Mesodermal cell (in vitro differentiated cells): ENCODE measurements around the gene FRZB.
"Not testable (repeated sequence)": the region's sequence is repeated elsewhere in the genome, so short reads cannot be mapped to it uniquely, and the experiment has no call there.

Experiments used
- H3K27ac ChIP-seq: 2 replicates; pipeline ENCODE4 v1.7.0; 2013; ENCODE audit warnings: mild to moderate bottlenecking, low read depth, low read length, moderate library complexity; ENCODE audit not compliant: severe bottlenecking
- H3K36me3 ChIP-seq: 2 replicates; pipeline ENCODE4 v1.7.1; 2013; ENCODE audit warnings: mild to moderate bottlenecking, low read length, moderate library complexity; ENCODE audit not compliant: control insufficient read depth, insufficient read depth
- H3K4me1 ChIP-seq: one replicate; pipeline ENCODE4 v1.7.1; 2013; ENCODE audit warnings: mild to moderate bottlenecking, low read length; ENCODE audit not compliant: insufficient read depth, control insufficient read depth, poor library complexity, severe bottlenecking
- H3K4me3 ChIP-seq: 2 replicates; pipeline ENCODE4 v1.7.0; 2013; ENCODE audit warnings: low read length, control low read depth, mild to moderate bottlenecking; ENCODE audit not compliant: insufficient read depth, poor library complexity, severe bottlenecking; ENCODE audit errors: extremely low read depth
- H3K9me3 ChIP-seq: 2 replicates; pipeline ENCODE4 v1.7.1; 2013; ENCODE audit warnings: mild to moderate bottlenecking, low read length, moderate library complexity; ENCODE audit not compliant: control insufficient read depth
- WGBS, 2 experiments: methylation state at CpG; one replicate each; pipeline ENCODE4 v1.1.5; 2013; ENCODE audit warnings: missing lambda C conversion rate in 2 of 2; ENCODE audit not compliant: insufficient coverage in 2 of 2; 5-methylcytosine and 5-hydroxymethylcytosine counted together

Gene FRZB

GRCh38 chr2:182904844-182905243 lies 38.4 kb upstream of the FRZB start:
- Histone ChIP-seq H3K9me3 (no peaks in the 10 kb centered on the region), H3K4me3 (no peak overlapping the region), H3K36me3 (peaks cover 24% of the 10 kb centered on the region), H3K27ac (no peak overlapping the region), H3K4me1 (peaks cover 7% of the 10 kb centered on the region)
- WGBS, 2 experiments = no CpG with 5 or more reads among the region's 1 CpG

- H3K4me1 ChIP-seq = peaks cover 7% of the 10 kb centered on the region
- peaks cover 14% of the 10 kb centered on the region for H3K36me3 ChIP-seq
- WGBS, 2 experiments = no CpG with 5 or more reads among the region's 2 CpGs
- H3K27ac ChIP-seq = no peak overlapping the region
- H3K9me3 ChIP-seq = no peaks in the 10 kb centered on the region
- no peak overlapping the region for H3K4me3 ChIP-seq
These were observed 37.1 kb upstream of the FRZB start for GRCh38 chr2:182903566-182903965.

GRCh38 chr2:182901748-182902147 lies 35.3 kb upstream of the FRZB start:
- Histone ChIP-seq H3K4me3 (no peak overlapping the region), H3K36me3 (peaks cover 14% of the 10 kb centered on the region), H3K9me3 (no peaks in the 10 kb centered on the region), H3K4me1 (peaks cover 5% of the 10 kb centered on the region), H3K27ac (no peak overlapping the region)
- 89 to 98% methylated on average over 4 to 5 of the region's 6 CpGs for WGBS, 2 experiments

- Histone ChIP-seq H3K27ac (no peak overlapping the region), H3K4me1 (peaks cover 5% of the 10 kb centered on the region), H3K9me3 (no peaks in the 10 kb centered on the region), H3K4me3 (no peak overlapping the region), H3K36me3 (peaks cover 5% of the 10 kb centered on the region)
- 89% methylated on average over 1 of the region's 1 CpG; no CpG with 5 or more reads in 1 of the 2 experiments for WGBS, 2 experiments
These were observed 32.3 kb upstream of the FRZB start for GRCh38 chr2:182898718-182899117.

- peaks cover 5% of the 10 kb centered on the region for H3K4me1 ChIP-seq
- no peaks in the 10 kb centered on the region for H3K36me3 ChIP-seq
- peaks cover 3% of the 10 kb centered on the region for H3K9me3 ChIP-seq
- WGBS, 2 experiments = 90% methylated on average over 1 of the region's 1 CpG; no CpG with 5 or more reads in 1 of the 2 experiments
- H3K27ac ChIP-seq = no peak overlapping the region
- H3K4me3 ChIP-seq = no peak overlapping the region
These were observed 30.7 kb upstream of the FRZB start for GRCh38 chr2:182897137-182897536.

GRCh38 chr2:182895798-182896197 lies 29.4 kb upstream of the FRZB start:
- H3K9me3 ChIP-seq = peaks cover 3% of the 10 kb centered on the region
- peaks cover 5% of the 10 kb centered on the region for H3K4me1 ChIP-seq
- no peaks in the 10 kb centered on the region for H3K36me3 ChIP-seq
- H3K27ac ChIP-seq = no peak overlapping the region
- 100% methylated on average over 2 to 3 of the region's 6 CpGs for WGBS, 2 experiments
- no peak overlapping the region for H3K4me3 ChIP-seq

GRCh38 chr2:182895169-182895568 lies 28.7 kb upstream of the FRZB start:
- Histone ChIP-seq H3K27ac (no peak overlapping the region), H3K9me3 (peaks cover 3% of the 10 kb centered on the region), H3K4me3 (no peak overlapping the region), H3K4me1 (peaks cover 5% of the 10 kb centered on the region), H3K36me3 (no peaks in the 10 kb centered on the region)
- 89 to 96% methylated on average over 4 of the region's 4 CpGs for WGBS, 2 experiments

- Histone ChIP-seq H3K4me3 (no peak overlapping the region), H3K4me1 (peaks cover 5% of the 10 kb centered on the region), H3K36me3 (no peaks in the 10 kb centered on the region), H3K9me3 (peaks cover 3% of the 10 kb centered on the region), H3K27ac (no peak overlapping the region)
- WGBS, 2 experiments = 93 to 98% methylated on average over 7 to 9 of the region's 9 CpGs
These were observed 27.7 kb upstream of the FRZB start for GRCh38 chr2:182894174-182894573.

GRCh38 chr2:182893666-182894065 lies 27.2 kb upstream of the FRZB start:
- no peak overlapping the region for H3K27ac ChIP-seq
- H3K36me3 ChIP-seq = no peaks in the 10 kb centered on the region
- peaks cover 3% of the 10 kb centered on the region for H3K9me3 ChIP-seq
- H3K4me3 ChIP-seq = no peak overlapping the region
- WGBS, 2 experiments = 92 to 93% methylated on average over 11 of the region's 11 CpGs
- H3K4me1 ChIP-seq = peaks cover 5% of the 10 kb centered on the region

- H3K36me3 ChIP-seq, H3K9me3 ChIP-seq, H3K4me3 ChIP-seq, H3K27ac ChIP-seq, H3K4me1 ChIP-seq: not testable (repeated sequence)
- WGBS, 2 experiments = 86 to 90% methylated on average over 2 to 4 of the region's 7 CpGs
These were observed 26.6 kb upstream of the FRZB start for GRCh38 chr2:182893035-182893434.

- no peaks in the 10 kb centered on the region for H3K36me3 ChIP-seq
- H3K9me3 ChIP-seq = peaks cover 3% of the 10 kb centered on the region
- H3K4me1 ChIP-seq = no peaks in the 10 kb centered on the region
- WGBS, 2 experiments = 86 to 100% methylated on average over 1 of the region's 4 CpGs
- no peak overlapping the region for H3K27ac ChIP-seq
- no peak overlapping the region for H3K4me3 ChIP-seq
These were observed 25.2 kb upstream of the FRZB start for GRCh38 chr2:182891611-182892010.
